Activated T-helper 1 cell treated with anti-CD3 and anti-CD28 coated beads, Interleukin-2, amount 50 U/mL, for 16 hours (primary cell): ENCODE results near the gene MX2.

Source experiments
- DNase-seq, 2 donors: peaks; one replicate each; pipeline ENCODE4 v3.0.0-alpha.2; 2020; ENCODE audit warnings: low read depth in 1 of 2, low spot score in 1 of 2

Gene MX2

GRCh38 chr21:41378849-41379248 lies 17.0 kb downstream of the MX2 start:
- no peak for DNase-seq

GRCh38 chr21:41379901-41380300 lies 18.1 kb downstream of the MX2 start:
- DNase-seq, result no peak

- no peak for DNase-seq
Measured at GRCh38 chr21:41381731-41382130, 19.9 kb downstream of the MX2 start.

GRCh38 chr21:41387042-41387819 lies 25.4 kb downstream of the MX2 start:
- no peak for DNase-seq

- no peak for DNase-seq
Measured at GRCh38 chr21:41387824-41388223, 26.0 kb downstream of the MX2 start.

GRCh38 chr21:41388259-41388658 lies 26.4 kb downstream of the MX2 start:
- DNase-seq, result no peak

- DNase-seq, result no peak
Measured at GRCh38 chr21:41390043-41390639, 28.3 kb downstream of the MX2 start.

- no peak for DNase-seq
Measured at GRCh38 chr21:41393876-41394465, 32.1 kb downstream of the MX2 start.

- DNase-seq, result no peak
Measured at GRCh38 chr21:41396558-41397075, 34.8 kb downstream of the MX2 start.

- DNase-seq, result no peak
Measured at GRCh38 chr21:41397471-41397891, 35.7 kb downstream of the MX2 start.

- no peak for DNase-seq
Measured at GRCh38 chr21:41398251-41398650, 36.4 kb downstream of the MX2 start.

- DNase-seq, result no peak
Measured at GRCh38 chr21:41398831-41399230, 37.0 kb downstream of the MX2 start.

- no peak for DNase-seq
Measured at GRCh38 chr21:41399246-41399800, 37.5 kb downstream of the MX2 start.

GRCh38 chr21:41402231-41402630 lies 40.4 kb downstream of the MX2 start:
- no peak for DNase-seq

- no peak for DNase-seq
Measured at GRCh38 chr21:41402796-41403195, 41.0 kb downstream of the MX2 start.

GRCh38 chr21:41403331-41403730 lies 41.5 kb downstream of the MX2 start:
- DNase-seq, result no peak

GRCh38 chr21:41403966-41404365 lies 42.1 kb downstream of the MX2 start:
- DNase-seq, result no peak

GRCh38 chr21:41405321-41405720 lies 43.5 kb downstream of the MX2 start:
- DNase-seq, result no peak

GRCh38 chr21:41406340-41406739 lies 44.5 kb downstream of the MX2 start:
- no peak for DNase-seq

GRCh38 chr21:41407541-41408460 lies 46.0 kb downstream of the MX2 start:
- DNase-seq, result no peak

- no peak for DNase-seq
Measured at GRCh38 chr21:41410361-41410760, 48.5 kb downstream of the MX2 start.
